GM19395 (cell line): ENCODE results near the gene IRX5.

Experiments used
- ATAC-seq: cut with Tn5 transposase; IDR thresholded peaks from one replicate; pipeline ENCODE4 v1.9.1; 2021; ENCODE audit warnings: mild to moderate bottlenecking, moderate library complexity; ENCODE audit not compliant: unreplicated experiment

IRX5 gene

DNA sequence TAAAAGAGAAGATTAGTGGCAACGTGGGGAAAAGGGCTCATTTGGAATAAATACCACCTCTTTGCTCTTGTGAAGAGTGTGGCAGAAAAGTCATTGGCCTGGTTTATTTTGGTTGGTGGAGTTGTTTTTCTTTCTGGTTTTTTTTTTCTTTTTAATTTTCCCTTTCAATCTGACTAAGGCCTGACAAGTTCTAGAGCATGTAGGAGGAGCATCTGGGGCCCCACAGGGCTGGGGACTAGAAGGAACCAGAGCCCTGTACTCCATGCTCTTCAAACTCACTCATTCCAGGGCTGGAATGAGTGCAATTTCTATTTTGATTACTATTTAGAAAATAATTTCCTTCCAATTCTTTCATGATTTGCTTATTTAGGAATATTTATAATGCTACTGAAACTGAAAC, 13.3 kb downstream of the IRX5 start:
- ATAC-seq: no peak

DNA sequence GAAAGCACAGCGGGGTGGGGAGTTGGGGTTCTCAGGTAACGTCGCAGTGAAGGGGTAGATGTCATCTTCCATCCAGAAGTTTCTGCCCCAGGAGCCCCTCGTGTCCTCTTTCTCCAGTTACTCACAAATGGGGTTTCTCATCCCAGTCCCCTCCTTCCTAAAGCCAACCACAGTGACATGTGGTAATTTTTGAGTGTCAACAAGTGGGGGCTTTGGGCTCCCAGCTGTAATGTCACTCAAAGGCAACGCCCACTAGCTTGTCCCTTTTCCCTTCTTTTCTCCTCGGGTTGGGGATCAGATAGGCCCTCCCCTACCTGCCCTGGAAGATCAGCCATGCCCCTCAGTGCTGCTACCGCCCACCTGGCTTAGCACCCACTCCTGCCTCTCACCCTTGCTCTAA, 14.4 kb downstream of the IRX5 start:
- no peak for ATAC-seq

DNA sequence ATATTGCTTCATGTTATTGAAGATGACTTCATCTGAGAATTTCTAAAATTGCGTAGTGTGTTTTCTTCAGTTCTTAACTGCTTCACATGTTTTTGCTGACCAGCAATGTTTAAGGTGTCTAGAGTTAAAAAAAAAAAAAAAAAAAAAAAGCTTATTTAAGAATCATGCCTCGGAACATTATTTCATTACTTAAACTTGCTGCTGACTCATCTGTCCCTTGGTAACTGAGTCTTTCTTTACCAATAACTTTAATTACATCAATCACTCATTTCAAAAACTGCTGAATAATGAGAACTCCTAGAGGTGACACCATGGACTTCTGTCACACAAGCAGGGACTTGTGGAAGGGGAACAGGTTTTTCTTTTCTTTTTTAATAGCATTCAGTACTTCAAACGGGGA, 16.2 kb downstream of the IRX5 start:
- no peak for ATAC-seq

DNA sequence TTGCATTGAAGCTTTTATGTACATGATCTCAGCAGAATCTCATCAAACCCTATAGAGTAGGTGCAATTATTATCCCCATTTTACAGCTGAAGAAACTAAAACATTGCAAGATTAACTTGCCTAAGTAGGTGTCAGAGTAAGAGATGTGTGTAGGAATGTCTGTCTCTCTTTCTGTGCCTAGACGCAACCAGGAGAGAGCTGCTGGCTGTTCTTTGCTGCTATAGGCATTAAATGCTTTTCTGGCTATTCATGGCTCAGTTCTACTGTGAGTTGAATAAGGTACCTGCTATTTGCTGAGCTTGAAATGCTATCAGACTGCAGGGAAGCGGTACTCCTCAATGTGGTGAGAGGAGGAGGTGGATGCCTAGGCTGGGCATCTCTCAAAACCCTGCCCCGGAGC, 17.0 kb downstream of the IRX5 start:
- no peak for ATAC-seq

DNA sequence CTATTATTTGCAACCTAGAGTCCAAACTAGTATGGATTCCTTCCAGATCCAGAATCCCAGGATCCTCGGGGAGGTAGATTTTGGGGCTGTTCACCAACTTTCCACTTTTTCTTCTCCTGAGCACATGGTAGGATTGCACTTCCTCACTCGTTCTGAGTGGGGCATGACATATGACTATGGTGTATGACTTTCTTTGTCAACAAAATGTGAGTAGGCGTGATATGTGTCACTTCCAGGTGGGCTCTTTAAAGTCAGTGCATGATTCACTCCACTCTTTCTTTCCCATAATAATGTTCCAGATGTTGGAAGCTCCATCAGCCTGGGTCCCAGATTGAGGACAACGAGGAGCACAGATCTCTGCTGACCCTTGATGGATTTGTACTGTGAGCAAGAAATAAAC, 21.5 kb downstream of the IRX5 start:
- no peak for ATAC-seq

DNA sequence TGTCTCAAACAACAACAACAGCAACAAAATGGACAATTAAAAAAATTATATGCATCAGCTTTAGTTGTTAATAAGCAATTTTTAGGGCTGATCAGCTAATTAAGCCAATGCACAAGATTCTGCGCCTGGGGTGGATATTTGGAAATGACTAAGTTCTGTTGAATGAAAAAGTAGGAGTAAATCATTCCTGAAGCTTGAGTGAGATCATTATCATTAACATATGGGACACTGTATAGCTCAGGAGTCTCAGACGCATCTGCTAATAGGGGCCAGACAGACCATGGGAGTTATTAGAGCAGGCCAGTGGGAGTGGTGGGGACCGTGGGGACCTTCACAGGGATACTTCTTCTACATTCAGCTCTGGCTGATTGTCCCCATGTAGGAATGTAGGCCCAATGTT, 22.8 kb downstream of the IRX5 start:
- ATAC-seq: no peak

DNA sequence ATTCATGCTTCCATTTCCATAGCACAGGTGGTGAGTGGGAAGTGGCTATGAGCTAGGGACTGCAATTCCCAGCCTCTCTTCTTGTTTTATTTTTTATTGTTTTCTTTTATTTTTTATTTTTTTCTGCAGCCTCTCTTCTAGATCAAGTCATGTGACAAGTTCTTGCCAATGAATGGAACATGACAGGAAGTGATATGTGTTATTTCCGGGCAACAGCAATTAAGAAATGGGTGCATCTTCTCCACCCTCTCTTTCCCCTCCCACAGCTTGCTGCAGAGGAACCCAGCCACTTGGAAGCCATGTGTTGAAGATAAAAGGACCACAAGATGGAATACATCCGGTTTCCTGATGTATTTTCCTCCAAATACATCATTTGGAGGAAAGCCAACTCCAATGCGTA, 23.6 kb downstream of the IRX5 start:
- ATAC-seq: no peak

DNA sequence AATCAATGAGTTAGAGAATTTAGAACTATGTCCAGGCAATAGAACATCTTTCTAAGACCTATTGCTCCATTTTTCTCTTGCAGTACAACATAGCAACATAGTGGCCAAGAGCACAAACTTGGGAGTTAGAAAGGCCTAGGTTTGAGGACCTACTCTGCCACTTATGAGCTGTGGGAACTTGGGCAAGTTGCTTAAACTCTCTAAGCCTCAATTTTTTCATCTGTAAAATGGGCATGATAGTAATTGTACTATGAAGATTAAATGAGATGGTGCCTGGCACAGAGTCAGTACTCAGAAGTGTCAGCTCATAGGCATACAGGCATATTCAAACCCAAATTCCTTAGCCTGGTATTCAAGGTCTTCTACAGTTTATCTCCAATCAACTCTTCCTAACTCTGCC, 25.1 kb downstream of the IRX5 start:
- no peak for ATAC-seq

DNA sequence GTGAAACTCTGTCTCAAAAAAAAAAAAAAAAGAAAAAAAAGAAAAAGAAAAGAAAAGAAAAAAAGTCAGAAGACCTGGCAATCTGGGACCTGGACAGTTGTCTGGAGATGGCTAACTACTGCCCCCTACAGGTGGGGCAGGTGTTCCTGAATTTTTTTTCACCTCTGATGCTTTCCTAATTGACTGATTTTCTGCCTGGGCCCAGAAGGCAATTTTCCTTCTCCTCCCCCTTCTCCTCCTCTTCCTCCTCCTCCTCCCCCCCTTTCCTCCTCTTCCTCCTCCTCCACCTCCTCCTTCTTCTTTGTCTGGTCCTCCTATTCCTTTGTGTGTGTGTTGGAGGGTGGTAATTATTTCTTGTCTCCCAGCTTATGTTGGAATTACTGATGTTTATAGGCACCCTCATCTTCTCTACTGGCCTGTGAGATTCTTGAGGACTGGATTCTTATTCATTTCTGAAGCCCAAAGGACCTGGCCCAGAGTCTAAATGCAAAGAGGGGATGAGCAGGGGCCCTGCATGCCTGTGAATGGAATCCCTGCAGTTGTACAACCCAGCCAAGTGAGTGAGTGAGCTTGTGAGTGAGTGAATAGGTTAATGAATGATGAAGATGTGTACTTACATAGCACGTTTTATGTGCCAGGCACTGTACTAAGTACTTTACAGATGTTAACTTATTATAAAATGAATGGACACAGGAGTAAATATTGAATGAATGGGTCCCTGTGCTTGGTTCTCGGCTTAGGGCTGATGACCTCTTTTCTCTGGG, 26.9 kb downstream of the IRX5 start:
- no peak for ATAC-seq

DNA sequence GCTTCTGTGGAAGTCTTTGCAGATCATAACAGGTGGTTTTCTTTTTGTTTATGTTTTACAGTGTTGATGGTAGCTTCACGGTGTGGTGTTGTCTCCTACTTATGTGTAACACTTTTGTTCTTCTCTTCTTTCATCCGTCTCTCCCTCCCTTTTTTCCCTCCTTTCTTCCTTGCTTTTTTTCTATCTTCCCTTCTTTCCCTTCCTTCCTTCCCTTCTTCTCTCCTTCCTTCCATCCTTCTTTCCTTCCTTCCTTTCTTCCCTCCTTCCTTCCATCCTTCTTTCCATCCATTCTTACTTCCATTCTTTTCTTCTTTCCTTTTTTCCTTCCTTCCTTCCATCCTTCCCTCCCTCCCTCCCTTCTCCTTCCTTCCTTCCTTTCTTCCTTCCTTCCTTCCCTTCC, 31.4 kb downstream of the IRX5 start:
- no peak for ATAC-seq

DNA sequence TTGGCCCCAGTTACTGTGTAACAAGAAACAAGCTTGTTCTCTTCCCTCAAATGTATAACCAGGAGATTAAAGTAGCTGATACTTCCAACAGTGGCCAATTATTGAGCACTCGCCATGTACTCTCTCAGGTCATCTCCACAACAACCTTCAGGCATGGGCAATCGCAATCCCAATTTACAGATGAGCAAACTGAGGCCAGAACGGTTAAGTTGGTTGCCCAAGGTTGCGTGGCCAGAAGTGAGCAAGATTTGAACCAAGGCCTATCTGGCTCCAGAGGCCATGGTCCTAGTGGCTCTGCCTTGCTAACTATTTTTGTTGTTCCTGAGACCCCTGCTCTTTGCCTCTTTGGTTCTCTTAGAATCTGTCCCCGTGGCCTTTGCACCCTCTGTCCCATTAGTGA, 33.6 kb downstream of the IRX5 start:
- no peak for ATAC-seq

DNA sequence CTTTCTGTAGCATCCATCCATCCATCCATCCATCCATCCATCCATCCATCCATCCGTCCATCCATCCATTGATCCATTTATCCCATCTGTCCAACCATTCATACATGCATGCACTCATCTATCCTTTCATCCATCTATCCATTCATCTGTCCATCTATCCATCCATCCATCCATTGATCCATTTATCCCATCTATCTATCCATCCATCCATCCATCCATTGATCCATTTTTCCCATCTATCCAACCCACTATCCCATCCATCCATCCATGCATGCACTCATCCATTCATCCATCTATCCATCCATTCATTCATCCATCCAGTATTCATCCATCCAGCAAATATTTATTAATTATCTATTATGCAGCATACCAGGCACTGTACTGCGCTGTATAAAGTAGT, 34.8 kb downstream of the IRX5 start:
- no peak for ATAC-seq

DNA sequence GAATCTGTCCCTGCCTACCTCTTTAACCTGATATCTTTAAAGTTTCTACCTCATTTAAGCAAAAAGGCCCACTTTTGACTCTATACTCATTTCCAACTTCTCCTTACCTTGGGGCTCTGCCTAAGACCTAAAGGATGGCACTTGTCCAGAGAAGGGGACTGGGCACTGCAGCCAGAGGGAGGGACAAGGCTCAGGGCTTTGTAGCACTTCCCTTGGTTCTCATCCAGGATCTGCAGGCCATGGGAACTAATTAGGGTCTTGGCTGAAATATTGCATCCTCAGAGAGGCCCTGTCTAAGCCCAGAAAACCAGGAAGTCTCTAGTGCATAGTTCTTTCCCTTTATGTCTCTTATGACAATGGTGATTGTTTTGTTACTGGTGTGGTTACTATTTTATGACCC, 37.3 kb downstream of the IRX5 start:
- no peak for ATAC-seq

DNA sequence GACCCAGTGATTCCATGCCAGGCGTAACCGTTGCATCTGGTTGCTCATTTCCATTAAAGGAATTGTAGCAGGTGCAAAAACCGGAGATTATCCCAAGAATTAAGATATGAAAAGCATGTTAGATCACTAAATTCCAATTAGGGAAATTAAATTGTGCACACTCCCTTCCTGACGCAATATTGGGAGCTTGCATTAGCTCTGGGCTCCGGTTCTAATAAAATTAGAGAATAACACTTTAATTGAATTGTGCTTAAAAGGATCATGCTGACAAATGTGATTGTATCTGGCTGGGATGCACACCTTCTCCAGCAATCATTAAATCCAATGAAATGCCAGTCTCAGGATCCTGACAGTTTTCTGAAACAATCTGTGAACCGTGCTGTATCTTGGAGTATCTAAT, 38.1 kb downstream of the IRX5 start:
- no peak for ATAC-seq

DNA sequence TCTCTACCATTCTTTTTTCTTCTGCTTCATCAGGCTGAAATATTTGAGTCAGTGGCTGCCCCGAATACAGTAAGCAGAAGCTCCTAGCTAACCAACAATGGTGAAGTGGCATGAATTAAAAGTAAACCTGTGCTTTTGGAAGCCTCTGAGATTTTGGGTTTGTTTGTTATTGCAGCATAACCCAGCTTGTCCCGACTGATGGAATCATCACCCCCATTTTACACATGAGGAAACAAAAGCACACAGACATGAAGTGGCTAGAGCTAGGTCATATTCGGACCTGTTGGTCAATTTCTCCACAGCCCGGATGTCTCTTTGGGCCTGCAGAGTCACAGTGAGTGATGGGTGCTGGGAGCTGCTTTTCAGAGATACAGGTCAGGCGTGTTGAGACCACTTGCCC, 39.4 kb downstream of the IRX5 start:
- no peak for ATAC-seq

DNA sequence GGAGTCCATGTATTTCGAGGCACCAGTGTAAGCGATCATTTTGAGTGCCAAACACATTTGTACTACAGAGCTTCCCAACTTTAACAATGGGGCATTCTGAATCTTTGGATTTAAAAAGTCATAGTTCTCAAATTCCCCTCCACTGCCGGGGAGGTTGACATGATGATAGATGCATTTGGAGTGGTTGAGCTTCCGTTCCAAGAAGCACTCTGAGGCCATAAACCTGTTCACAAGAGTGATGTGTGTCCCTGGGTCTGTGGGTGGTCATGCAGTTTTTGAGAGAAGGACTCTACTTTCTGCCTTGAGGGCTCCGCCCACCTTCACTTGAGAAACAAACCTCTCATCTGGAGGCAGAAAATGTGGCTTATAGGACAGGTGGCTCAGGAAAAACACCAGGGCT, 43.7 kb downstream of the IRX5 start:
- ATAC-seq: no peak

DNA sequence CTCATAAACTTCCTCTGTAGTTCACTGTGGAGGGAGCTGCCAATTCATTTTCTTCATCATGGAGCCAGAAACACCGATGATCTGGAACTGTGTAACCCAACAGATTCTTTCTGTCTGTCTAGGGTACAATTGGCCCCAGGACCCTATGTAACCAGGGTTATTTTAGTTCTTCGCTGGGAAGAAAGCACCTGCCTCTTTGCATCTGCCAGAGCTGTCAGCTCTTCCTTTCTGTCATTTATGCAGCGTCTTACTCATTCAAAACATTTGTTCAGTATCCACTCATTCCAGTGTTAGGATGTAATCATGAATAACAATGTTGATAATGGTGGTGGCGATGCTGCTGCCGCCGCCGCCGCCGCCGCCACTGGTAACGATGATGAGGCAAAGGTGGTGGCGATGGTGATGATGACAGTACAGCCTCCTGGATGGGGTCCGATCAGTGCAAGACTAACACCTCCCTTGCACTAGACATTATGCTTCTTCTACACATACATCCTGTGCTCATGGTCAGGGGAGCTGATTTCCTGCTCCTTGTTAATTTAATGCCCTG, 46.1 kb downstream of the IRX5 start:
- no peak for ATAC-seq

DNA sequence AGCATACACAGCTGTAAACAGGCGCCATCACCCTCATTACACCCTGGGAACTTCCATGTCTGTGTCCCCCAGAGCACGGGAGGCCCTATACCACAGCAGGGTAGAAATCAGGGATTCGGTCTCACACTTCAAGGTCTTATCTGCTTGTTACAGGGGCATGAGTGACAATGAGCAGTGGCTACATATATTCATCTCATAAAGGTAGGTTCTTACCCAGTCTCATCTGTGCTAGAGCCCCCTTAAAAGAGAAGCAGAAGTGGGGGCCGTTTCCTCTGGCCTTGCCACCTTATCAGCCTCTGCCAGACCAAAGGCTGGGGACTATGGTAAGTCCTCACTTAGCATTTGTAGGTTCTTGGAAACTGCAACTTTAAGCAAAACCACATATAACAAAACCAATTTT, 46.5 kb downstream of the IRX5 start:
- no peak for ATAC-seq

DNA sequence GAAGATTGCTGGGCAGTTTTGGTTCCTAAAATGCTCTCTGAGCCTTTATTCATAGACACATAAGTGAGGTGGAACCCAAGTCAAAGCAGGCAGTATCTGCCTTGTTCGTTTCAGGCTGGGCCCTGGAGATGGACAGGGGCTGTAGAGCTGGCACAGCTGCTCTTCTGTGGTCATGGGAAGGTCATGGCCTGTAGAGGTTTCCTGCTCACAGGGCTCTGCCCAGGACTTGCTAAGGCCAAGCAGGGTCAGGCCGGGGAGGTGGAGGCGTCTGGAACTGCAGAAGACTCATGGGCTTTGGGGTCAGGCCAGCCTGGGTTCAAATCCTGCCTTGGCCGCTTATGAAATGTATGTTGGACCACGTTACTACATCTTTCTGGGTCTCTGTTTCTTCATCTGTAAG, 50.2 kb downstream of the IRX5 start:
- no peak for ATAC-seq
